HepG2 (cell line): ENCODE data around the gene UBFD1. TPM values are rescaled to one million over a fixed set of nuclear protein-coding genes. Genes with fewer than 3 reads are reported as not detected.

Source experiments
- DZIP1 ChIP-seq: sonication (generic); formaldehyde crosslinking; IDR thresholded peaks from 2 replicates; pipeline ENCODE4 v1.5.0; 2020; ENCODE audit warnings: mild to moderate bottlenecking, missing genetic modification reagents
- ELF1 ChIP-seq: sonication (generic); formaldehyde crosslinking; IDR thresholded peaks from 2 replicates; pipeline ENCODE4 v1.4.0; 2020; ENCODE audit warnings: missing genetic modification reagents
- FOXP4 ChIP-seq: sonication (generic); formaldehyde crosslinking; IDR thresholded peaks from 2 replicates; pipeline ENCODE4 v1.4.0; 2020; ENCODE audit warnings: missing genetic modification reagents
- MAFF ChIP-seq: IDR thresholded peaks from 2 replicates; pipeline ENCODE4 v1.6.1; 2011; ENCODE audit warnings: low read depth, low read length, improper control_type of control experiment
- MEIS1 ChIP-seq: sonication (generic); formaldehyde crosslinking; IDR thresholded peaks from 2 replicates; pipeline ENCODE4 v1.9.0; 2021; ENCODE audit warnings: mild to moderate bottlenecking, missing genetic modification reagents, moderate library complexity, borderline replicate concordance
- MEIS2 ChIP-seq: sonication (generic); formaldehyde crosslinking; IDR thresholded peaks from 2 replicates; pipeline ENCODE4 v1.9.0; 2021; ENCODE audit warnings: mild to moderate bottlenecking, missing genetic modification reagents
- PHB2 ChIP-seq: fragments of 450-650 bp; IDR thresholded peaks from 2 replicates; pipeline ENCODE4 v1.6.1; 2018; ENCODE audit not compliant: partially characterized antibody
- REST ChIP-seq, 2 experiments: IDR thresholded peaks; 2 replicates each; pipeline ENCODE4 v1.6.1; 2011 to 2012; ENCODE audit warnings: low read length in 2 of 2, borderline replicate concordance in 1 of 2, low read depth in 1 of 2, mild to moderate bottlenecking in 1 of 2, moderate library complexity in 1 of 2
- SMYD3 ChIP-seq: sonication (generic); formaldehyde crosslinking; IDR thresholded peaks from 2 replicates; pipeline ENCODE4 v1.8.1; 2023; ENCODE audit warnings: mild to moderate bottlenecking, missing genetic modification reagents
- TIGD3 ChIP-seq: sonication (generic); formaldehyde crosslinking; IDR thresholded peaks from 2 replicates; pipeline ENCODE4 v1.5.1; 2020; ENCODE audit warnings: mild to moderate bottlenecking, missing genetic modification reagents, borderline replicate concordance
- ZBTB39 ChIP-seq: sonication (generic); formaldehyde crosslinking; IDR thresholded peaks from 2 replicates; pipeline ENCODE4 v1.5.0; 2020; ENCODE audit warnings: missing genetic modification reagents
- ZNF546 ChIP-seq: sonication (generic); formaldehyde crosslinking; conservative IDR thresholded peaks from 2 replicates; pipeline ENCODE4 v1.8.1; 2023; ENCODE audit warnings: mild to moderate bottlenecking, missing genetic modification reagents
- ZSCAN29 ChIP-seq: sonication (generic); formaldehyde crosslinking; conservative IDR thresholded peaks from 2 replicates; pipeline ENCODE4 v1.4.0; 2020; ENCODE audit warnings: mild to moderate bottlenecking, missing genetic modification reagents
- ZUFSP ChIP-seq: sonication (generic); formaldehyde crosslinking; IDR thresholded peaks from 2 replicates; pipeline ENCODE4 v1.9.0; 2021; ENCODE audit warnings: missing genetic modification reagents, mild to moderate bottlenecking, borderline replicate concordance
- polyA plus RNA-seq, 8 experiments: library from polyadenylated mRNA; depleted of rRNA in 3 of 8; stranded (reverse) in 7 of 8; unstranded in 1 of 8; fragments of >200 nt; fragmentation: Illumina TruSeq in 4 of 8; extraction: Trizol in 4 of 8; gene quantifications; 2 replicates each; pipeline versions ENCODE4 v1.2.1 to v1.2.3, GENCODE V29; 2011 to 2016; ENCODE audit warnings: low read depth in 4 of 8, missing spikeins in 1 of 8, mixed read lengths in 1 of 8; ENCODE audit not compliant: insufficient read depth in 1 of 8
- total RNA-seq, 5 experiments: library from RNA; depleted of rRNA; stranded (reverse); fragments of >200 nt; fragmentation: Illumina TruSeq; extraction: Trizol; gene quantifications; 2 replicates each; pipeline ENCODE4 v1.2.3, GENCODE V29; 2016; ENCODE audit warnings: low read depth in 1 of 5

The UBFD1 gene
- total and polyA plus RNA-seq, 2 of the 13 experiments (the other 11 are each of a cell fraction or from before 2014, with no cell fraction given): 100 to 111 TPM

GRCh38 chr16:23597003-23597756 lies 39.7 kb downstream of the UBFD1 start (continued):
- TF ChIP-seq DZIP1 (CRISPR knock-in tag) (no peak), TIGD3 (CRISPR knock-in tag) (no peak), ZUFSP (CRISPR knock-in tag) (no peak), REST (IDR thresholded peaks at IDR 0.05; ENCODE audit: borderline replicate concordance in 1 of 2, low read depth in 1 of 2, low read length in 2 of 2) (no peak), SMYD3 (0 out of 2 replicates have a peak, but pooled peaks have one; percentile 21), MEIS1 (no peak), ELF1 (CRISPR knock-in tag) (no peak), MAFF (no peak), FOXP4 (CRISPR knock-in tag) (peak; percentile 34; the same call in 1 of the 2 replicates), ZNF546 (CRISPR knock-in tag) (no peak), ZSCAN29 (CRISPR knock-in tag) (no peak), ZBTB39 (CRISPR knock-in tag) (no peak), PHB2 (no peak), MEIS2 (CRISPR knock-in tag) (peak; percentile 73; the same call in 1 of the 2 replicates)
